DND-41 (cell line): ENCODE data around the gene SLC2A8.

Source experiments
- ATAC-seq: fragments of 200-7000 bp; cut with Tn5 transposase; 3 replicates; pipeline ENCODE4 v1.9.1; 2021; ENCODE audit warnings: low read depth; ENCODE audit not compliant: insufficient read depth
- DNase-seq: peaks from one replicate; pipeline ENCODE4 v3.0.0-alpha.2; 2020
- H2AFZ ChIP-seq: 2 replicates; pipeline ENCODE4 v1.6.0; 2012; ENCODE audit warnings: low read depth, low read length
- H3K27ac ChIP-seq: 2 replicates; pipeline ENCODE4 v1.5.1; 2012; ENCODE audit warnings: low read length, inconsistent platforms
- H3K27me3 ChIP-seq: fragments of 200-600 bp; sonication (generic); 2 replicates; pipeline ENCODE4 v1.6.0; 2012; ENCODE audit warnings: low read length, mild to moderate bottlenecking, inconsistent platforms; ENCODE audit not compliant: insufficient read depth, poor library complexity
- H3K36me3 ChIP-seq: 2 replicates; pipeline ENCODE4 v1.5.1; 2012; ENCODE audit warnings: low read length, inconsistent platforms; ENCODE audit not compliant: insufficient read depth
- H3K4me1 ChIP-seq: 2 replicates; pipeline ENCODE4 v1.5.1; 2012; ENCODE audit warnings: mild to moderate bottlenecking, low read length; ENCODE audit not compliant: insufficient read depth
- H3K4me2 ChIP-seq: 2 replicates; pipeline ENCODE4 v1.6.0; 2012; ENCODE audit warnings: mild to moderate bottlenecking, moderate library complexity, low read length, inconsistent platforms; ENCODE audit not compliant: insufficient read depth
- H3K4me3 ChIP-seq, 2 experiments: fragments of 200-600 bp in 1 of 2; shearing (Covaris generic) in 1 of 2; 2 replicates each; pipeline ENCODE4 v1.5.1; 2012 to 2016; ENCODE audit warnings: inconsistent platforms in 2 of 2, low read length in 2 of 2, mild to moderate bottlenecking in 2 of 2, low read depth in 1 of 2, moderate library complexity in 1 of 2
- H3K79me2 ChIP-seq: 2 replicates; pipeline ENCODE4 v1.6.0; 2012; ENCODE audit warnings: low read length, inconsistent platforms; ENCODE audit not compliant: insufficient read depth
- H3K9ac ChIP-seq: 2 replicates; pipeline ENCODE4 v1.6.0; 2012; ENCODE audit warnings: low read depth, mild to moderate bottlenecking, inconsistent platforms, low read length, moderate library complexity
- H3K9me3 ChIP-seq: 2 replicates; pipeline ENCODE4 v1.5.1; 2012; ENCODE audit warnings: low read length, moderate library complexity, mild to moderate bottlenecking, inconsistent platforms; ENCODE audit not compliant: insufficient read depth, severe bottlenecking
- H4K20me1 ChIP-seq: 2 replicates; pipeline ENCODE4 v1.6.0; 2012; ENCODE audit warnings: low read length; ENCODE audit not compliant: insufficient read depth
- CTCF ChIP-seq: IDR thresholded peaks from 2 replicates; pipeline ENCODE4 v1.5.1; 2012; ENCODE audit warnings: borderline replicate concordance, low read length, moderate library complexity, mild to moderate bottlenecking; ENCODE audit not compliant: poor library complexity, severe bottlenecking; ENCODE audit errors: extremely low read depth
- EZH2 ChIP-seq: IDR thresholded peaks from 3 replicates; pipeline ENCODE4 v1.6.1; 2012; ENCODE audit warnings: borderline replicate concordance, low read depth, mild to moderate bottlenecking, moderate library complexity, low read length, inconsistent platforms; ENCODE audit not compliant: severe bottlenecking

SLC2A8 gene

GRCh38 chr9:127397646-127398274 is 791 bp downstream of the SLC2A8 start:
- Histone ChIP-seq H4K20me1 (peaks cover 68% of the 10 kb centered on the region), H3K36me3 (no peaks in the 10 kb centered on the region), H3K9ac (no peak overlapping the region), H3K27ac (no peak overlapping the region), H3K79me2 (no peaks in the 10 kb centered on the region), H3K4me2 (no peak overlapping the region), H3K27me3 (peaks cover 43% of the 10 kb centered on the region), H2AFZ (no peak overlapping the region), H3K9me3 (no peaks in the 10 kb centered on the region), H3K4me3 (no peak overlapping the region), H3K4me1 (no peaks in the 10 kb centered on the region)
- DNase-seq (no peak), ATAC-seq (no peak)
- TF ChIP-seq CTCF = no peak
- no peak for TF ChIP-seq EZH2

- peaks cover 68% of the 10 kb centered on the region for H4K20me1 ChIP-seq
- DNase-seq (no peak), ATAC-seq (no peak)
- H3K27ac ChIP-seq = no peak overlapping the region
- H3K36me3 ChIP-seq = no peaks in the 10 kb centered on the region
- TF ChIP-seq CTCF = no peak
- TF ChIP-seq EZH2 = no peak
- no peak overlapping the region for H3K9ac ChIP-seq
- H3K9me3 ChIP-seq = no peaks in the 10 kb centered on the region
- H2AFZ ChIP-seq = no peak overlapping the region
- no peak overlapping the region for H3K4me2 ChIP-seq
- peaks cover 39% of the 10 kb centered on the region for H3K27me3 ChIP-seq
- H3K4me1 ChIP-seq = no peaks in the 10 kb centered on the region
- no peak overlapping the region for H3K4me3 ChIP-seq
- H3K79me2 ChIP-seq = no peaks in the 10 kb centered on the region
Observed at GRCh38 chr9:127398275-127398647, 1.3 kb downstream of the SLC2A8 start.

GRCh38 chr9:127398715-127399400 is 1.9 kb downstream of the SLC2A8 start:
- Histone ChIP-seq H3K4me2 (no peak overlapping the region), H3K9ac (no peak overlapping the region), H4K20me1 (peaks cover 74% of the 10 kb centered on the region), H3K36me3 (no peaks in the 10 kb centered on the region), H3K4me3 (no peak overlapping the region), H2AFZ (no peak overlapping the region), H3K27me3 (peaks cover 35% of the 10 kb centered on the region), H3K27ac (no peak overlapping the region), H3K9me3 (no peaks in the 10 kb centered on the region), H3K4me1 (no peaks in the 10 kb centered on the region), H3K79me2 (no peaks in the 10 kb centered on the region)
- ATAC-seq (no peak), DNase-seq (no peak)
- TF ChIP-seq EZH2 (no peak), CTCF (no peak)
